SK-N-SH (cell line): Measurements from ENCODE around the gene SUPT5H.

Experiments used
- ELF1 ChIP-seq: IDR thresholded peaks from 2 replicates; pipeline ENCODE4 v1.4.0; 2012
- FOSL2 ChIP-seq: IDR thresholded peaks from 2 replicates; pipeline ENCODE4 v1.4.0; 2012; ENCODE audit warnings: low read depth, mild to moderate bottlenecking, moderate library complexity, borderline replicate concordance
- GABPA ChIP-seq: IDR thresholded peaks from 2 replicates; pipeline ENCODE4 v1.4.0; 2012; ENCODE audit warnings: low read depth, mild to moderate bottlenecking
- JUND ChIP-seq: IDR thresholded peaks from 2 replicates; pipeline ENCODE4 v1.4.0; 2012
- MXI1 ChIP-seq: IDR thresholded peaks from 2 replicates; pipeline ENCODE4 v1.6.1; 2012; ENCODE audit warnings: mild to moderate bottlenecking, low read depth, low read length, improper control_type of control experiment
- NFIC ChIP-seq: IDR thresholded peaks from 2 replicates; pipeline ENCODE4 v1.4.0; 2012; ENCODE audit warnings: borderline replicate concordance
- RAD21 ChIP-seq: IDR thresholded peaks from 2 replicates; pipeline ENCODE4 v1.6.1; 2012; ENCODE audit warnings: mild to moderate bottlenecking, low read length
- SIN3A ChIP-seq: IDR thresholded peaks from 2 replicates; pipeline ENCODE4 v1.6.1; 2012; ENCODE audit warnings: low read depth, mild to moderate bottlenecking, low read length, moderate library complexity, borderline replicate concordance
- TEAD4 ChIP-seq: IDR thresholded peaks from 2 replicates; pipeline ENCODE4 v1.4.0; 2012; ENCODE audit warnings: mild to moderate bottlenecking, borderline replicate concordance; ENCODE audit not compliant: insufficient read depth
- YY1 ChIP-seq: IDR thresholded peaks from 2 replicates; pipeline ENCODE4 v1.4.0; 2012; ENCODE audit warnings: low read depth, mild to moderate bottlenecking
- TF ChIP-seq, protein P1 (sequence below): IDR thresholded peaks from 2 replicates; pipeline ENCODE4 v1.4.0; 2012; ENCODE audit warnings: low read depth
- TF ChIP-seq, protein P2 (sequence below): IDR thresholded peaks from 2 replicates; pipeline ENCODE4 v1.6.1; 2012; ENCODE audit warnings: mild to moderate bottlenecking, low read depth, low read length, moderate library complexity
- TF ChIP-seq, protein P3 (sequence below): fragments of 150-350 bp; IDR thresholded peaks from 2 replicates; pipeline ENCODE4 v1.6.1; 2017; ENCODE audit warnings: antibody characterized with exemption, low read length, low read depth, borderline replicate concordance
- TF ChIP-seq, protein P4 (sequence below): fragments of 200-600 bp; sonication (generic); IDR thresholded peaks from 2 replicates; pipeline ENCODE4 v1.6.1; 2017; ENCODE audit warnings: antibody characterized with exemption, mild to moderate bottlenecking, moderate library complexity

DNA sequence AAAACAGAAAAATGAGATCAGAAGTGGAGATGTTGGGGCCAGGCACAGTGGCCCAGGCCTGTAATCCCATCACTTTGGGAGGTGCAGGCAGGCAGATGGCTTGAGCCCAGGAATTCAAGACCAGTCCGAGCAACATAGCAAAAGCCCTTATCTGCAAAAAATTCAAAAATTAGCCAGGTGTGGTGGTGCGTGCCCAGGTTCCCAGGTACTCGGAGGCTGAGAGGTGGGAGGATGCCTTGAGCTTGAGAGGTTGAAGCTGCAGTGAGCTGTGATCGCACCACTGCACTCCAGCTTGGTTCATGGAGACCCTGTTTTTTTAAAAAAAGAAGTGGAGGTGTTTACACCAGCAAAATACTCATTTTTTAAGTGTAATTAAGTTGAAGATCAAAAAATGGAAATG is 45.3 kb upstream of the SUPT5H start:
- TF ChIP-seq, protein P1, sequence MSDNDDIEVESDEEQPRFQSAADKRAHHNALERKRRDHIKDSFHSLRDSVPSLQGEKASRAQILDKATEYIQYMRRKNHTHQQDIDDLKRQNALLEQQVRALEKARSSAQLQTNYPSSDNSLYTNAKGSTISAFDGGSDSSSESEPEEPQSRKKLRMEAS: no peak
- no peak for TF ChIP-seq YY1
- TF ChIP-seq RAD21: no peak
- TF ChIP-seq, protein P2, sequence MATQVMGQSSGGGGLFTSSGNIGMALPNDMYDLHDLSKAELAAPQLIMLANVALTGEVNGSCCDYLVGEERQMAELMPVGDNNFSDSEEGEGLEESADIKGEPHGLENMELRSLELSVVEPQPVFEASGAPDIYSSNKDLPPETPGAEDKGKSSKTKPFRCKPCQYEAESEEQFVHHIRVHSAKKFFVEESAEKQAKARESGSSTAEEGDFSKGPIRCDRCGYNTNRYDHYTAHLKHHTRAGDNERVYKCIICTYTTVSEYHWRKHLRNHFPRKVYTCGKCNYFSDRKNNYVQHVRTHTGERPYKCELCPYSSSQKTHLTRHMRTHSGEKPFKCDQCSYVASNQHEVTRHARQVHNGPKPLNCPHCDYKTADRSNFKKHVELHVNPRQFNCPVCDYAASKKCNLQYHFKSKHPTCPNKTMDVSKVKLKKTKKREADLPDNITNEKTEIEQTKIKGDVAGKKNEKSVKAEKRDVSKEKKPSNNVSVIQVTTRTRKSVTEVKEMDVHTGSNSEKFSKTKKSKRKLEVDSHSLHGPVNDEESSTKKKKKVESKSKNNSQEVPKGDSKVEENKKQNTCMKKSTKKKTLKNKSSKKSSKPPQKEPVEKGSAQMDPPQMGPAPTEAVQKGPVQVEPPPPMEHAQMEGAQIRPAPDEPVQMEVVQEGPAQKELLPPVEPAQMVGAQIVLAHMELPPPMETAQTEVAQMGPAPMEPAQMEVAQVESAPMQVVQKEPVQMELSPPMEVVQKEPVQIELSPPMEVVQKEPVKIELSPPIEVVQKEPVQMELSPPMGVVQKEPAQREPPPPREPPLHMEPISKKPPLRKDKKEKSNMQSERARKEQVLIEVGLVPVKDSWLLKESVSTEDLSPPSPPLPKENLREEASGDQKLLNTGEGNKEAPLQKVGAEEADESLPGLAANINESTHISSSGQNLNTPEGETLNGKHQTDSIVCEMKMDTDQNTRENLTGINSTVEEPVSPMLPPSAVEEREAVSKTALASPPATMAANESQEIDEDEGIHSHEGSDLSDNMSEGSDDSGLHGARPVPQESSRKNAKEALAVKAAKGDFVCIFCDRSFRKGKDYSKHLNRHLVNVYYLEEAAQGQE: no peak
- TF ChIP-seq, protein P3, sequence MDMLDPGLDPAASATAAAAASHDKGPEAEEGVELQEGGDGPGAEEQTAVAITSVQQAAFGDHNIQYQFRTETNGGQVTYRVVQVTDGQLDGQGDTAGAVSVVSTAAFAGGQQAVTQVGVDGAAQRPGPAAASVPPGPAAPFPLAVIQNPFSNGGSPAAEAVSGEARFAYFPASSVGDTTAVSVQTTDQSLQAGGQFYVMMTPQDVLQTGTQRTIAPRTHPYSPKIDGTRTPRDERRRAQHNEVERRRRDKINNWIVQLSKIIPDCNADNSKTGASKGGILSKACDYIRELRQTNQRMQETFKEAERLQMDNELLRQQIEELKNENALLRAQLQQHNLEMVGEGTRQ: no peak
- TF ChIP-seq, protein P4, sequence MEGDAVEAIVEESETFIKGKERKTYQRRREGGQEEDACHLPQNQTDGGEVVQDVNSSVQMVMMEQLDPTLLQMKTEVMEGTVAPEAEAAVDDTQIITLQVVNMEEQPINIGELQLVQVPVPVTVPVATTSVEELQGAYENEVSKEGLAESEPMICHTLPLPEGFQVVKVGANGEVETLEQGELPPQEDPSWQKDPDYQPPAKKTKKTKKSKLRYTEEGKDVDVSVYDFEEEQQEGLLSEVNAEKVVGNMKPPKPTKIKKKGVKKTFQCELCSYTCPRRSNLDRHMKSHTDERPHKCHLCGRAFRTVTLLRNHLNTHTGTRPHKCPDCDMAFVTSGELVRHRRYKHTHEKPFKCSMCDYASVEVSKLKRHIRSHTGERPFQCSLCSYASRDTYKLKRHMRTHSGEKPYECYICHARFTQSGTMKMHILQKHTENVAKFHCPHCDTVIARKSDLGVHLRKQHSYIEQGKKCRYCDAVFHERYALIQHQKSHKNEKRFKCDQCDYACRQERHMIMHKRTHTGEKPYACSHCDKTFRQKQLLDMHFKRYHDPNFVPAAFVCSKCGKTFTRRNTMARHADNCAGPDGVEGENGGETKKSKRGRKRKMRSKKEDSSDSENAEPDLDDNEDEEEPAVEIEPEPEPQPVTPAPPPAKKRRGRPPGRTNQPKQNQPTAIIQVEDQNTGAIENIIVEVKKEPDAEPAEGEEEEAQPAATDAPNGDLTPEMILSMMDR: no peak
- TF ChIP-seq ELF1: no peak
- TF ChIP-seq TEAD4: no peak
- TF ChIP-seq SIN3A: no peak
- no peak for TF ChIP-seq MXI1
- TF ChIP-seq GABPA: no peak
- TF ChIP-seq JUND: no peak
- no peak for TF ChIP-seq NFIC
- no peak for TF ChIP-seq FOSL2
